SIG-M5 treated with dmso at 0.1 percent for 504 hours (cell line): ENCODE data around the gene KCNK7.

Experiments used
- DNase-seq: peaks from one replicate; lab custom pipeline; 2025; ENCODE audit not compliant: unreplicated experiment; lab: John Stamatoyannopoulos, UW

KCNK7 gene

GRCh38 chr11:65629579-65629978 is 34.0 kb upstream of the KCNK7 start:
- no peak for DNase-seq

GRCh38 chr11:65627202-65627601 is 31.6 kb upstream of the KCNK7 start:
- no peak for DNase-seq

- no peak for DNase-seq
These were observed 30.2 kb upstream of the KCNK7 start for GRCh38 chr11:65625628-65626342.

GRCh38 chr11:65624931-65625627 is 29.5 kb upstream of the KCNK7 start:
- no peak for DNase-seq

GRCh38 chr11:65623852-65624616 is 28.4 kb upstream of the KCNK7 start:
- DNase-seq: no peak

GRCh38 chr11:65623177-65623576 is 27.6 kb upstream of the KCNK7 start:
- DNase-seq: no peak

GRCh38 chr11:65622011-65622410 is 26.4 kb upstream of the KCNK7 start:
- DNase-seq: no peak

GRCh38 chr11:65621460-65621859 is 25.9 kb upstream of the KCNK7 start:
- DNase-seq: no peak

- no peak for DNase-seq
These were observed 25.1 kb upstream of the KCNK7 start for GRCh38 chr11:65620666-65621065.

- DNase-seq: no peak
These were observed 23.8 kb upstream of the KCNK7 start for GRCh38 chr11:65619281-65619928.

GRCh38 chr11:65618763-65619162 is 23.2 kb upstream of the KCNK7 start:
- DNase-seq: no peak

- DNase-seq: no peak
These were observed 22.6 kb upstream of the KCNK7 start for GRCh38 chr11:65617990-65618751.

- no peak for DNase-seq
These were observed 21.7 kb upstream of the KCNK7 start for GRCh38 chr11:65617136-65617850.

- no peak for DNase-seq
These were observed 21.0 kb upstream of the KCNK7 start for GRCh38 chr11:65616575-65617001.

- DNase-seq: no peak
These were observed 20.5 kb upstream of the KCNK7 start for GRCh38 chr11:65615950-65616574.

GRCh38 chr11:65615229-65615949 is 19.8 kb upstream of the KCNK7 start, which contains the start of gene PCNX3:
TSS of gene PCNX3 (plus strand) at chr11:65615776. CDS start at chr11:65616312, 536 bp downstream.
- peak; percentile 100 for DNase-seq

- no peak for DNase-seq
These were observed 17.7 kb upstream of the KCNK7 start for GRCh38 chr11:65613091-65613928.

GRCh38 chr11:65612691-65613090 is 17.1 kb upstream of the KCNK7 start:
- no peak for DNase-seq
